ENCODE results near the gene PLOD3.

PLOD3 gene

GRCh38 chr7:101165958-101166647, 51.3 kb downstream of the PLOD3 start:
- no peak for DNase-seq (ENCODE audit: low spot score)

DNA sequence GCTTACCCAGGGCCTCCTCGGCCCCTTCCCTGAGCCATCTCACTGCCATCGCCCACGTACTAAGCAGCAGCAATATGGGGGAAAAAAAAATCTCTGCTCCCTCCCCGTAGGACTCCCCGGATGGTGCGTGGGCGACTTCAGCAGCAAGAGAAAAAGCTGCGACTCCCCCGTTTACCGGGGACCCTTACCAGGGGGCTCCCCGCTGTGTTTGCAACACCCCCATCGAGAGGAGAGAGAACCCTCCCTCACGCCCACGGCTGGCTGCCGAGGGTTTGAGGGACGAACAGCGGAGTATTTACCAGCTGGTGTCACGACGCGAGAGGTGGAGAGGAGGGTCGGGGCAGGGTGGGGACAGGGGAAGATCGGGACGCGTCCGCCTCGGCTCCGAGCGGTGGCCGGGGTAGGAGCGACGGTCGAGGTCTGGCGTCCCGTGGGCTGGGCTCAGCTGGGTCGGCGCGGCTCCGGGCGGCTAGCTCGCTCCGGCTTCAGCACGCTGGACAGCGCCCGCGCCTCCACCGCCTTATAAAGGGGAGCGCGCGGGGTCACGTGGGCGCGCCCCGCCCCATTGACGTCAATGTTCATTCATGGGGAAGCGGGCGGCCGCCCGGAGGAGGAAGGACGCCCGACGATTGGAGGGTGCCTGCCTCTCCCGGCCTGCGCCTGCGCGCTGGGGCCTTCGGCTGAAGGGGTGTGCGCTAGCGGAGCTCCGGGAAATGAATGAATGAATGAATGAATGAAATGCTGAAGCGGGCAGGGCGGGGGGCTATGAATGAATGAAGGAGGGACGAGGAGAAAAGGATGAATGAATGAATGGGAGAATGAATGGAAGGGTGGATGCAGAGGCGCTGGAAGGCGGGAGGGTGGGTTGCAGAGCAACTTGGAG, 52.1 kb downstream of the PLOD3 start, which contains the start of gene VGF:
Gene VGF, minus strand, starts transcription at position 495 of the 883 bp plus-strand sequence. CDS start 726 bp downstream, outside the sequence.
- peak; percentile 89 for DNase-seq (ENCODE audit: low spot score)

GRCh38 chr7:101164071-101164840, 53.1 kb downstream of the PLOD3 start:
- DNase-seq (ENCODE audit: low spot score) = no peak

DNA sequence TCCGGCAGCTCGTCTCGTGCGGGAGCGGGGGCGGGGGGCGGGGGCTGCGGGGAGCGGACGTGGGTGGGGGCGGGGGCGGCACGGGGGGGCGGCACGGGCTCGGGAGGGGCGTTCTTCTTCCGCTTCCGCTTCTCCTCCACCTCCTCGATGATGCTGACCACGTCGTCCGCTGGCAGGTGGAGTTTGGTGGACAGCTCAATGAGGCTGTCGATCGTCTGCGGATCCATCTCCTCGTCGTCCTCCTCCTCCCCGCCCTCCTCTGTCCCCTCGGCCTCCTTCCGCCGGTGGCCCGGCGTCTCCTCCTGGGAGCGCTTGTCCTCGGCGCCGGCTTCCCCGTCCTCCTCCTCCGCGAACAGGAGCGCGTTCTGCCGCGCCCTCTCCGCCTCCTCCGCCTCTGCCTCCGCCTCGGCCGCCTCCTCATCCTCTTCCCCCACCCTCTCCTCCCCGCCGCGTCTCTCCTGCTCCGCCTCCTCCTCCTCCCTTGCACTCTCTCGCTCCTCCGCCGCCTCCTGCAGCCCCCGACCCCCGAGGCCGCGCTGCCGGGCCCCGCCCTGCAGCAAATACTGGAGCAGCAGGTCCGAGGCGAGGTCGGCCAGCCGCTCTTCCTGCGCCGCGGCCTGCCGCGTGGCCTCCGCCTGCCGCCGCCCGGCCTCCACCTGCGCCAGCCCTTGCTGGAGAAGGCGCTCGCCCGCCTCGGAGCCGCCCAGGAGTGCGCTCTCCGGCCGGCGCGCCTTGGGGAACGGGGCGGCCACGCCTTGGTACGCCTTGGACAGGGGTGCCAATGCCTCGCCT, 53.9 kb downstream of the PLOD3 start:
- DNase-seq (ENCODE audit: low spot score) = no peak

GRCh38 chr7:101162551-101163278, 54.7 kb downstream of the PLOD3 start:
- DNase-seq (ENCODE audit: low spot score) = no peak

GRCh38 chr7:101161692-101162471, 55.5 kb downstream of the PLOD3 start:
- no peak for DNase-seq (ENCODE audit: low spot score)

DNA sequence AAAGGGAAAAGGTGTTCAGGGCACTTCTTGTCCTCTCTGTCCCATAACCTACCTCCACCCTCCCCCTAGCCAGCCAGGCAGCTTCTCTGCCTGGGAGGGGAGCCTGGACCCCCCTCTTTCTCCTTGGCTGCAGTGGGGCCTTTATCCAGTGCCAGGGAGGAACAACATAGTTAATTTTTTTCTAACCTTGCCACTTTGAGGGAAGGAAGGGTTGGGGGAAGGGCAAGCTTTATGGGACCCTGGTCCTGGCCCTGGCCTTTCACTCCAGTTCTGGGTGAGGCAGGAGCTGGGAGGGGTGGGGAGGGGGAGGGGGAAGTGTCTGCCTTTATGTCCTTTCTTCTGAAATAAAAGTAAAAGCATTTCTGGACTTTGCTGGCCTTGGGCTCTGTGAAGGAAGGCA, 56.5 kb downstream of the PLOD3 start:
- no peak for DNase-seq (ENCODE audit: low spot score)

GRCh38 chr7:101159696-101160674, 57.4 kb downstream of the PLOD3 start:
- no peak for DNase-seq (ENCODE audit: low spot score)

DNA sequence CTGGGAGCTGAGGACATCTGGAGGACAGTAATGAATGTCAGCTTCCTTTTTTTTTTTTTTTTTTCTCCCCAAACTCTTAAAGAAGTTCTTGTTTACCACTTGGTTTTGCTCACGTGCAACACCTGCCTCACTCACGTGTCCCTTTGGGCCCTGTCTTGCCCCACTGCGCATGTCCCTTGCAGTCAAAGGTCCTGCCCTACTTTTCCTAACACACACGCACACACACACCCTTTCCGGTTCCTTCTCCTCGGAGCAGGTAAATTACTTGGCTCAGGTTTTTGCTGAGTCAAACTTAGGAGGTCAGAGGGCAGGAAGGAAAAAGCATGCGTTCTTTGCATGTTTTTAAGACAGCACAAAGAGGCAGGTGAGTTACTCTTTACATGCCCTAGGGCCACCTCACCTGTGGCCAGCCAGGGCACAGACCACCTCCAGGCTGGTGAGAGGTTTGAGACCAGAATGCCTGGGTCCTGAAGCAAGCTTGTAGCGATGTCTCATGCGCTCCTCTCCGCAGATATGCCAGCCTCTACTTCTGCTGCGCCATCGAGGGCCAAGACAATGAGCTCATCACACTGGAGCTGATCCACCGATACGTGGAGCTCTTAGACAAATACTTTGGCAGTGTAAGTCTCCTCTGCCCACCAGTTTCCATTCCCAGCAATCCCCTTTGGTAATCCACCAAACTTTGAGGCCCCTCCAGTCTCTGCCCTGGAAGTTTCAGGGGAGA, 60.4 kb downstream of the PLOD3 start:
- peak; percentile 73 for DNase-seq (ENCODE audit: low spot score)

DNA sequence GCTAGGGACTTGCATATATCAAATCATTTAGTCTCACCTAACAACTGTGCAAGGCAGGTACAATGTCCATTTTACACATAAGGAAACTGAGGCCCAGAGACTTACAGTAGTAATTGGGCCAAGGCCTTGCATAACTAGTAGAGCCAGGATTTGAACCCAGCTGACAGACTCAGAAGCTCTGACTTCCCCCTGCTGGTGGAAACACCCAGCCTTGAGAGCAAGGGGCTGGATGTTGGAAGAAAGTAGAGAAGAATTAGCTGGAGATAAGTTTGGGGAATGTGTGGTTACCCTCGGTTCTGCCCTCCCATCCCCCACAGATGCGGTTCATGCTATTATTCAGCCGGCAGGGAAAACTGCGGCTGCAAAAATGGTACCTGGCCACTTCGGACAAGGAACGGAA, 61.1 kb downstream of the PLOD3 start:
- peak; percentile 63 for DNase-seq (ENCODE audit: low spot score)

Data from NAMALWA (cell line).